GM12878 (cell line): ENCODE measurements around the gene SLC9C2.
"Not testable (repeated sequence)": the region's sequence is repeated elsewhere in the genome, so short reads cannot be mapped to it uniquely, and the experiment has no call there.

ENCODE experiments used
- BCL11A ChIP-seq: IDR thresholded peaks from 2 replicates; pipeline ENCODE4 v1.6.1; 2011; ENCODE audit warnings: low read depth, low read length
- DPF2 ChIP-seq: fragments of 450-650 bp; IDR thresholded peaks from 2 replicates; pipeline ENCODE4 v1.6.1; 2017; ENCODE audit warnings: mild to moderate bottlenecking
- FOXM1 ChIP-seq: IDR thresholded peaks from 2 replicates; pipeline ENCODE4 v1.6.1; 2012; ENCODE audit warnings: low read depth, mild to moderate bottlenecking, inconsistent platforms, low read length, moderate library complexity
- TF ChIP-seq, protein P1 (sequence below): IDR thresholded peaks from 2 replicates; pipeline ENCODE4 v1.6.1; 2012; ENCODE audit warnings: mild to moderate bottlenecking, low read depth, low read length
- TF ChIP-seq, protein P2 (sequence below), 3 experiments: IDR thresholded peaks in 2 of 3; conservative IDR thresholded peaks in 1 of 3; 2 replicates each; pipeline ENCODE4 v1.5.1; 2011; ENCODE audit warnings: low read depth in 3 of 3, low read length in 3 of 3, mild to moderate bottlenecking in 3 of 3, control low read depth in 2 of 3, moderate library complexity in 2 of 3, inconsistent platforms in 1 of 3, mixed read lengths in 1 of 3; ENCODE audit not compliant: control insufficient read depth in 2 of 3, insufficient read depth in 1 of 3; ENCODE audit errors: extremely low read depth in 1 of 3

DNA sequence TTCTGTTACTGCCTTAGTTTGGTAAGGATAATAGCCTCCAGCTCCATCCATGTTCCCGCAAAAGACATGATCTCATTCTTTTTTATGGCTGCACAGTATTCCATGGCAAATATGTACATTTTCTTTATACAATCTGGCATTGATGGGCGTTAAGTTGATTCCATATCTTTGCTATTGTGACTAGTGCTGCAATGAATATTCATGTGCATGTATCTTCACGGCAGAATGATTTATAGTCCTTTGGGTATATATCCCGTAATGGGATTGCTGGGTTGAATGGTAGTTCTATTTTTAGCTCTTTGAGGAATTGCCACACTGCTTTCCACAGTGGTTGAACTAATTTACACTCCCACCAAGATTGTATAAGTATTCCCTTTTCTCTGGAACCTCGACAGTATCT lies 11.7 kb downstream of the SLC9C2 start:
- TF ChIP-seq BCL11A, DPF2, FOXM1: not testable (repeated sequence)
- TF ChIP-seq, protein P1, sequence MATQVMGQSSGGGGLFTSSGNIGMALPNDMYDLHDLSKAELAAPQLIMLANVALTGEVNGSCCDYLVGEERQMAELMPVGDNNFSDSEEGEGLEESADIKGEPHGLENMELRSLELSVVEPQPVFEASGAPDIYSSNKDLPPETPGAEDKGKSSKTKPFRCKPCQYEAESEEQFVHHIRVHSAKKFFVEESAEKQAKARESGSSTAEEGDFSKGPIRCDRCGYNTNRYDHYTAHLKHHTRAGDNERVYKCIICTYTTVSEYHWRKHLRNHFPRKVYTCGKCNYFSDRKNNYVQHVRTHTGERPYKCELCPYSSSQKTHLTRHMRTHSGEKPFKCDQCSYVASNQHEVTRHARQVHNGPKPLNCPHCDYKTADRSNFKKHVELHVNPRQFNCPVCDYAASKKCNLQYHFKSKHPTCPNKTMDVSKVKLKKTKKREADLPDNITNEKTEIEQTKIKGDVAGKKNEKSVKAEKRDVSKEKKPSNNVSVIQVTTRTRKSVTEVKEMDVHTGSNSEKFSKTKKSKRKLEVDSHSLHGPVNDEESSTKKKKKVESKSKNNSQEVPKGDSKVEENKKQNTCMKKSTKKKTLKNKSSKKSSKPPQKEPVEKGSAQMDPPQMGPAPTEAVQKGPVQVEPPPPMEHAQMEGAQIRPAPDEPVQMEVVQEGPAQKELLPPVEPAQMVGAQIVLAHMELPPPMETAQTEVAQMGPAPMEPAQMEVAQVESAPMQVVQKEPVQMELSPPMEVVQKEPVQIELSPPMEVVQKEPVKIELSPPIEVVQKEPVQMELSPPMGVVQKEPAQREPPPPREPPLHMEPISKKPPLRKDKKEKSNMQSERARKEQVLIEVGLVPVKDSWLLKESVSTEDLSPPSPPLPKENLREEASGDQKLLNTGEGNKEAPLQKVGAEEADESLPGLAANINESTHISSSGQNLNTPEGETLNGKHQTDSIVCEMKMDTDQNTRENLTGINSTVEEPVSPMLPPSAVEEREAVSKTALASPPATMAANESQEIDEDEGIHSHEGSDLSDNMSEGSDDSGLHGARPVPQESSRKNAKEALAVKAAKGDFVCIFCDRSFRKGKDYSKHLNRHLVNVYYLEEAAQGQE = not testable (repeated sequence)
- TF ChIP-seq, protein P2, sequence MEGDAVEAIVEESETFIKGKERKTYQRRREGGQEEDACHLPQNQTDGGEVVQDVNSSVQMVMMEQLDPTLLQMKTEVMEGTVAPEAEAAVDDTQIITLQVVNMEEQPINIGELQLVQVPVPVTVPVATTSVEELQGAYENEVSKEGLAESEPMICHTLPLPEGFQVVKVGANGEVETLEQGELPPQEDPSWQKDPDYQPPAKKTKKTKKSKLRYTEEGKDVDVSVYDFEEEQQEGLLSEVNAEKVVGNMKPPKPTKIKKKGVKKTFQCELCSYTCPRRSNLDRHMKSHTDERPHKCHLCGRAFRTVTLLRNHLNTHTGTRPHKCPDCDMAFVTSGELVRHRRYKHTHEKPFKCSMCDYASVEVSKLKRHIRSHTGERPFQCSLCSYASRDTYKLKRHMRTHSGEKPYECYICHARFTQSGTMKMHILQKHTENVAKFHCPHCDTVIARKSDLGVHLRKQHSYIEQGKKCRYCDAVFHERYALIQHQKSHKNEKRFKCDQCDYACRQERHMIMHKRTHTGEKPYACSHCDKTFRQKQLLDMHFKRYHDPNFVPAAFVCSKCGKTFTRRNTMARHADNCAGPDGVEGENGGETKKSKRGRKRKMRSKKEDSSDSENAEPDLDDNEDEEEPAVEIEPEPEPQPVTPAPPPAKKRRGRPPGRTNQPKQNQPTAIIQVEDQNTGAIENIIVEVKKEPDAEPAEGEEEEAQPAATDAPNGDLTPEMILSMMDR (IDR thresholded peaks at IDR 0.05 in 2 of 3, conservative IDR thresholded peaks at IDR 0.05 in 1 of 3; ENCODE audit: control insufficient read depth in 2 of 3, extremely low read depth in 1 of 3, insufficient read depth in 1 of 3, low read depth in 3 of 3, low read length in 3 of 3) = not testable (repeated sequence)
